Lower lobe of right lung (tissue), 2 donors: Measurements from ENCODE around the gene MATK. TPM values are rescaled to one million over a fixed set of nuclear protein-coding genes. Genes with fewer than 3 reads are reported as not detected.

Experiments
- ATAC-seq, 2 donors: fragments of 200-7000 bp; cut with Tn5 transposase; one replicate each; pipeline ENCODE4 v1.9.1; 2020 to 2022; ENCODE audit warnings: mild to moderate bottlenecking in 2 of 2, moderate library complexity in 2 of 2
- DNase-seq: peaks from one replicate; pipeline ENCODE4 v3.0.0-alpha.2; 2020
- H3K27ac ChIP-seq: fragments of 200-600 bp; one replicate; pipeline ENCODE4 v1.8.0; 2022
- H3K27me3 ChIP-seq: fragments of 200-600 bp; one replicate; pipeline ENCODE4 v1.8.0; 2022; ENCODE audit warnings: low read depth
- H3K36me3 ChIP-seq: fragments of 200-600 bp; one replicate; pipeline ENCODE4 v1.8.0; 2022; ENCODE audit warnings: mild to moderate bottlenecking
- H3K4me1 ChIP-seq: fragments of 200-600 bp; one replicate; pipeline ENCODE4 v1.8.0; 2022
- H3K4me3 ChIP-seq: fragments of 200-600 bp; one replicate; pipeline ENCODE4 v1.8.0; 2022; ENCODE audit warnings: mild to moderate bottlenecking
- H3K9me3 ChIP-seq: fragments of 200-600 bp; one replicate; pipeline ENCODE4 v1.8.0; 2022
- CTCF ChIP-seq: fragments of 200-600 bp; IDR thresholded peaks from one replicate; pipeline ENCODE4 v1.8.0; 2022; ENCODE audit warnings: antibody characterized with exemption, mild to moderate bottlenecking
- intact Hi-C: fragments of 100-400 bp; cut with DNase I; formaldehyde crosslinking; loops from one replicate; pipeline ENCODE4 v1.11.0; 2022
- total RNA-seq: library from RNA; stranded (reverse); fragmentation: NEBNext Ultra II Directional; extraction: Animal tissue kit (Norgen Biotek cat#: 25700); gene quantifications from one replicate; pipeline ENCODE4 v1.2.1, GENCODE V29; 2021
- donor health status: DM: no; HTN: yes; CAD: no; lungs with severe emphysema.

Gene MATK
- total RNA-seq, 1 donor from 2014 or later, result 11.3 TPM

- TF ChIP-seq CTCF, result no peak
These were observed 33.7 kb downstream of the MATK start for GRCh38 chr19:3752492-3752891.

GRCh38 chr19:3751236-3751635 lies 34.9 kb downstream of the MATK start:
- TF ChIP-seq CTCF, result no peak
- H3K36me3 ChIP-seq, result peaks cover 55% of the 10 kb centered on the region
- DNase-seq (no peak), ATAC-seq (no peak)
- H3K4me1 ChIP-seq, result no peaks in the 10 kb centered on the region
- H3K4me3 ChIP-seq, result no peak overlapping the region
- H3K27ac ChIP-seq, result no peak overlapping the region
- intact Hi-C loops, result no loop called here
- no peaks in the 10 kb centered on the region for H3K9me3 ChIP-seq
- H3K27me3 ChIP-seq, result no peaks in the 10 kb centered on the region

More at GRCh38 chr19:3752492-3752891, 33.7 kb downstream of the MATK start:
- Histone ChIP-seq H3K9me3 (no peaks in the 10 kb centered on the region), H3K27me3 (no peaks in the 10 kb centered on the region), H3K4me1 (no peaks in the 10 kb centered on the region), H3K27ac (no peak overlapping the region), H3K36me3 (peaks cover 65% of the 10 kb centered on the region), H3K4me3 (no peak overlapping the region)
- ATAC-seq (no peak), DNase-seq (no peak)
- intact Hi-C loops, result no loop called here

- intact Hi-C loops, result no loop called here
- DNase-seq (no peak), ATAC-seq (no peak)
- Histone ChIP-seq H3K9me3 (no peaks in the 10 kb centered on the region), H3K36me3 (peaks cover 53% of the 10 kb centered on the region), H3K27me3 (no peaks in the 10 kb centered on the region), H3K4me1 (no peaks in the 10 kb centered on the region), H3K27ac (no peak overlapping the region), H3K4me3 (no peak overlapping the region)
- TF ChIP-seq CTCF, result no peak
These were observed 36.0 kb downstream of the MATK start for GRCh38 chr19:3750211-3750610.

GRCh38 chr19:3748965-3749364 lies 37.2 kb downstream of the MATK start:
- intact Hi-C loops, result no loop called here
- H3K4me3 ChIP-seq, result no peak overlapping the region
- DNase-seq, result no peak

GRCh38 chr19:3746371-3747056 lies 39.7 kb downstream of the MATK start:
- no peak for DNase-seq
- intact Hi-C loops, result no loop called here

More at GRCh38 chr19:3748965-3749364, 37.2 kb downstream of the MATK start:
- Histone ChIP-seq H3K27me3 (no peaks in the 10 kb centered on the region), H3K36me3 (peaks cover 53% of the 10 kb centered on the region), H3K27ac (no peak overlapping the region), H3K9me3 (no peaks in the 10 kb centered on the region), H3K4me1 (no peaks in the 10 kb centered on the region)
- ATAC-seq, result no peak
- no peak for TF ChIP-seq CTCF

More at GRCh38 chr19:3746371-3747056, 39.7 kb downstream of the MATK start:
- no peaks in the 10 kb centered on the region for H3K9me3 ChIP-seq
- no peak for TF ChIP-seq CTCF
- H3K4me3 ChIP-seq, result no peak overlapping the region
- ATAC-seq, result no peak
- peaks cover 29% of the 10 kb centered on the region for H3K36me3 ChIP-seq
- no peaks in the 10 kb centered on the region for H3K4me1 ChIP-seq
- H3K27ac ChIP-seq, result no peak overlapping the region
- H3K27me3 ChIP-seq, result no peaks in the 10 kb centered on the region
